Fibroblast of skin of abdomen (primary cell): ENCODE measurements around the gene IDH2.

Experiments
- DNase-seq: peaks from one replicate; pipeline ENCODE4 v3.0.0-alpha.2; 2013

The IDH2 gene

GRCh38 chr15:90062973-90063769, 39.1 kb downstream of the IDH2 start:
- DNase-seq: no peak

- DNase-seq: no peak
Measured at GRCh38 chr15:90062462-90062932, 39.8 kb downstream of the IDH2 start.

- DNase-seq: peak; percentile 49
Measured at GRCh38 chr15:90062023-90062442, 40.2 kb downstream of the IDH2 start.

- no peak for DNase-seq
Measured at GRCh38 chr15:90060797-90061196, 41.5 kb downstream of the IDH2 start.

- DNase-seq: peak; percentile 20
Measured at GRCh38 chr15:90059208-90059985, 42.9 kb downstream of the IDH2 start.

- no peak for DNase-seq
Measured at GRCh38 chr15:90058775-90059174, 43.5 kb downstream of the IDH2 start.

GRCh38 chr15:90058308-90058707, 44.0 kb downstream of the IDH2 start:
- no peak for DNase-seq

GRCh38 chr15:90056529-90056928, 45.7 kb downstream of the IDH2 start:
- DNase-seq: no peak

GRCh38 chr15:90055182-90055581, 47.1 kb downstream of the IDH2 start:
- no peak for DNase-seq

GRCh38 chr15:90054618-90055097, 47.6 kb downstream of the IDH2 start:
- no peak for DNase-seq

GRCh38 chr15:90053685-90054466, 48.4 kb downstream of the IDH2 start:
- no peak for DNase-seq

- DNase-seq: no peak
Measured at GRCh38 chr15:90051874-90052273, 50.4 kb downstream of the IDH2 start.

- DNase-seq: no peak
Measured at GRCh38 chr15:90049666-90050604, 52.3 kb downstream of the IDH2 start.

GRCh38 chr15:90049030-90049429, 53.2 kb downstream of the IDH2 start:
- DNase-seq: no peak

GRCh38 chr15:90047956-90048575, 54.2 kb downstream of the IDH2 start:
- no peak for DNase-seq

GRCh38 chr15:90046911-90047392, 55.3 kb downstream of the IDH2 start:
- DNase-seq: no peak

GRCh38 chr15:90046289-90046688, 56.0 kb downstream of the IDH2 start:
- DNase-seq: no peak

- DNase-seq: no peak
Measured at GRCh38 chr15:90044916-90045371, 57.3 kb downstream of the IDH2 start.

GRCh38 chr15:90044191-90044590, 58.1 kb downstream of the IDH2 start:
- DNase-seq: no peak

- DNase-seq: no peak
Measured at GRCh38 chr15:90043530-90044010, 58.7 kb downstream of the IDH2 start.
